ENCODE measurements around the gene MS4A6E.
"Not testable (repeated sequence)": the region's sequence is repeated elsewhere in the genome, so short reads cannot be mapped to it uniquely, and the experiment has no call there.

The MS4A6E gene

GRCh38 chr11:60326955-60327354, at the start of gene MS4A6E:
TSS of gene MS4A6E (plus strand) at chr11:60327255. CDS start at chr11:60334896, 7,641 bp downstream.
- TF ChIP-seq CTCF (IDR thresholded peaks at IDR 0.05) (no peak), ZFX (IDR thresholded peaks at IDR 0.05; ENCODE audit: borderline replicate concordance) (no peak)
- no peak within 1 kb of the TSS for H3K27ac ChIP-seq

- TF ChIP-seq ZFX (IDR thresholded peaks at IDR 0.05; ENCODE audit: borderline replicate concordance) (no peak), CTCF (IDR thresholded peaks at IDR 0.05) (no peak)
- no peak within 1 kb of the TSS for H3K27ac ChIP-seq
Measured at GRCh38 chr11:60280412-60280811, 46.6 kb upstream of the MS4A6E start, which contains the start of gene MS4A4A. TSS of gene MS4A4A (plus strand) at chr11:60280666. CDS start at chr11:60280676, 10 bp downstream.

- TF ChIP-seq CTCF (IDR thresholded peaks at IDR 0.05) (no peak), ZFX (IDR thresholded peaks at IDR 0.05; ENCODE audit: borderline replicate concordance) (no peak)
- no peak overlapping the region for H3K27ac ChIP-seq
Measured at GRCh38 chr11:60281485-60281884, 45.6 kb upstream of the MS4A6E start.

GRCh38 chr11:60282286-60282685, 44.8 kb upstream of the MS4A6E start:
- TF ChIP-seq CTCF (IDR thresholded peaks at IDR 0.05) (no peak), ZFX (IDR thresholded peaks at IDR 0.05; ENCODE audit: borderline replicate concordance) (no peak)
- no peak overlapping the region for H3K27ac ChIP-seq

GRCh38 chr11:60285411-60286126, 41.5 kb upstream of the MS4A6E start:
- H3K27ac ChIP-seq, result not testable (repeated sequence)

GRCh38 chr11:60288531-60288930, 38.5 kb upstream of the MS4A6E start:
- no peak overlapping the region for H3K27ac ChIP-seq
- no peak for TF ChIP-seq CTCF (IDR thresholded peaks at IDR 0.05)

GRCh38 chr11:60292145-60292544, 34.9 kb upstream of the MS4A6E start:
- TF ChIP-seq CTCF (IDR thresholded peaks at IDR 0.05) (no peak), ZFX (IDR thresholded peaks at IDR 0.05; ENCODE audit: borderline replicate concordance) (no peak)
- no peak overlapping the region for H3K27ac ChIP-seq

GRCh38 chr11:60301178-60301577, 25.9 kb upstream of the MS4A6E start:
- H3K27ac ChIP-seq, result no peak overlapping the region
- TF ChIP-seq ZFX (IDR thresholded peaks at IDR 0.05; ENCODE audit: borderline replicate concordance), result no peak
- TF ChIP-seq CTCF (IDR thresholded peaks at IDR 0.05), result no peak

- not testable (repeated sequence) for H3K27ac ChIP-seq
Measured at GRCh38 chr11:60301884-60302283, 25.2 kb upstream of the MS4A6E start.

Measured in 22Rv1 (cell line).